Astrocyte (in vitro differentiated cells and primary cell): ENCODE measurements around the gene SHC4. TPM values are rescaled to one million over a fixed set of nuclear protein-coding genes. Genes with fewer than 3 reads are reported as not detected.

ENCODE experiments used
- DNase-seq: peaks from one replicate; pipeline ENCODE4 v3.0.0-alpha.2; 2010; ENCODE audit warnings: low read depth
- FAIRE-seq: peaks from 2 replicates; lab custom pipeline; 2011; peaks lifted over from hg19 to GRCh38; lab: Jason Lieb, UNC
- H2AFZ ChIP-seq: 2 replicates; pipeline ENCODE4 v1.6.0; 2012; ENCODE audit warnings: low read depth, low read length, inconsistent platforms
- H3K27ac ChIP-seq: 2 replicates; pipeline ENCODE4 v1.5.1; 2011; ENCODE audit warnings: low read depth, low read length, inconsistent platforms
- H3K27me3 ChIP-seq: 2 replicates; pipeline ENCODE4 v1.6.0; 2011; ENCODE audit warnings: low read length, inconsistent platforms; ENCODE audit not compliant: insufficient read depth
- H3K36me3 ChIP-seq: 2 replicates; pipeline ENCODE4 v1.5.1; 2011; ENCODE audit warnings: low read length, inconsistent platforms; ENCODE audit not compliant: insufficient read depth
- H3K4me1 ChIP-seq: 2 replicates; pipeline ENCODE4 v1.5.1; 2011; ENCODE audit warnings: low read length, inconsistent platforms; ENCODE audit not compliant: insufficient read depth
- H3K4me2 ChIP-seq: 2 replicates; pipeline ENCODE4 v1.6.0; 2012; ENCODE audit warnings: low read length, inconsistent platforms
- H3K4me3 ChIP-seq: 2 replicates; pipeline ENCODE4 v1.5.1; 2011; ENCODE audit warnings: low read depth, mild to moderate bottlenecking, low read length, inconsistent platforms; ENCODE audit not compliant: insufficient read depth
- H3K79me2 ChIP-seq: 2 replicates; pipeline ENCODE4 v1.6.0; 2012; ENCODE audit warnings: mild to moderate bottlenecking, low read length, inconsistent platforms; ENCODE audit not compliant: insufficient read depth
- H3K9ac ChIP-seq: 2 replicates; pipeline ENCODE4 v1.6.0; 2012; ENCODE audit warnings: mild to moderate bottlenecking, low read length, inconsistent platforms
- H3K9me3 ChIP-seq: 2 replicates; pipeline ENCODE4 v1.5.1; 2012; ENCODE audit warnings: low read depth, mild to moderate bottlenecking, low read length, inconsistent platforms; ENCODE audit not compliant: insufficient read depth
- H4K20me1 ChIP-seq: 2 replicates; pipeline ENCODE4 v1.6.0; 2012; ENCODE audit warnings: low read length, inconsistent platforms; ENCODE audit not compliant: insufficient read depth
- H3K27ac Mint-ChIP-seq: one replicate; pipeline ENCODE4 v1.8.0; 2021; ENCODE audit warnings: mild to moderate bottlenecking, mixed read lengths; ENCODE audit not compliant: unreplicated experiment
- H3K27me3 Mint-ChIP-seq: one replicate; pipeline ENCODE4 v1.8.0; 2021; ENCODE audit warnings: low read depth, mixed read lengths; ENCODE audit not compliant: unreplicated experiment
- H3K36me3 Mint-ChIP-seq: one replicate; pipeline ENCODE4 v1.8.0; 2021; ENCODE audit warnings: low read depth, mixed read lengths; ENCODE audit not compliant: unreplicated experiment
- H3K4me1 Mint-ChIP-seq: one replicate; pipeline ENCODE4 v1.8.0; 2021; ENCODE audit warnings: low read depth, mixed read lengths; ENCODE audit not compliant: unreplicated experiment
- H3K4me3 Mint-ChIP-seq: one replicate; pipeline ENCODE4 v1.8.0; 2021; ENCODE audit warnings: mild to moderate bottlenecking, moderate library complexity, mixed read lengths; ENCODE audit not compliant: unreplicated experiment
- H3K9me3 Mint-ChIP-seq: one replicate; pipeline ENCODE4 v1.8.0; 2021; ENCODE audit warnings: mild to moderate bottlenecking, mixed read lengths; ENCODE audit not compliant: unreplicated experiment
- CTCF ChIP-seq: IDR thresholded peaks from 2 replicates; pipeline ENCODE4 v1.5.1; 2011; ENCODE audit warnings: low read depth, mild to moderate bottlenecking, inconsistent platforms, low read length, moderate library complexity; ENCODE audit not compliant: insufficient read depth
- EZH2 ChIP-seq: IDR thresholded peaks from 2 replicates; pipeline ENCODE4 v1.6.1; 2012; ENCODE audit warnings: mild to moderate bottlenecking, low read length, inconsistent platforms; ENCODE audit not compliant: insufficient read depth
- total RNA-seq: library from RNA; stranded (reverse); gene quantifications from 2 replicates; pipeline ENCODE4 v1.2.1, GENCODE V29; 2021

SHC4 gene
- total RNA-seq, 1 donor from 2014 or later, result 2.7 TPM

GRCh38 chr15:48825075-48825474 lies 138.6 kb downstream of the SHC4 start:
- H3K79me2 ChIP-seq, result no peaks in the 10 kb centered on the region
- no peak overlapping the region for H3K9ac ChIP-seq
- DNase-seq, result no peak
- no peaks in the 10 kb centered on the region for H3K4me1 ChIP-seq
- no peak overlapping the region for H3K27ac Mint-ChIP-seq
- H3K27ac ChIP-seq, result no peak overlapping the region
- no peak overlapping the region for H3K4me2 ChIP-seq
- H2AFZ ChIP-seq, result no peak overlapping the region
- H3K4me3 ChIP-seq, result no peak overlapping the region
- no peak for TF ChIP-seq EZH2
- no peak for TF ChIP-seq CTCF
- H3K27me3 Mint-ChIP-seq, result no peaks in the 10 kb centered on the region
- H4K20me1 ChIP-seq, result no peaks in the 10 kb centered on the region
- H3K36me3 Mint-ChIP-seq, result no peaks in the 10 kb centered on the region
- no peaks in the 10 kb centered on the region for H3K27me3 ChIP-seq
- H3K36me3 ChIP-seq, result no peaks in the 10 kb centered on the region
- no peaks in the 10 kb centered on the region for H3K9me3 ChIP-seq
- no peak for FAIRE-seq
- H3K4me1 Mint-ChIP-seq, result peaks cover 12% of the 10 kb centered on the region
- no peaks in the 10 kb centered on the region for H3K9me3 Mint-ChIP-seq
- H3K4me3 Mint-ChIP-seq, result no peak overlapping the region

GRCh38 chr15:48823706-48824105 lies 140.0 kb downstream of the SHC4 start:
- H3K9me3 Mint-ChIP-seq, result no peaks in the 10 kb centered on the region
- TF ChIP-seq CTCF, result no peak
- TF ChIP-seq EZH2, result no peak
- no peaks in the 10 kb centered on the region for H3K4me1 ChIP-seq
- FAIRE-seq (peak; percentile 34), DNase-seq (peak; percentile 4)
- H3K4me3 Mint-ChIP-seq, result peak overlapping the region; percentile 24
- H3K36me3 ChIP-seq, result no peaks in the 10 kb centered on the region
- no peak overlapping the region for H3K4me3 ChIP-seq
- H4K20me1 ChIP-seq, result no peaks in the 10 kb centered on the region
- no peaks in the 10 kb centered on the region for H3K9me3 ChIP-seq
- H3K27ac ChIP-seq, result no peak overlapping the region
- peak overlapping the region; percentile 87 for H3K27ac Mint-ChIP-seq
- no peak overlapping the region for H2AFZ ChIP-seq
- no peaks in the 10 kb centered on the region for H3K27me3 Mint-ChIP-seq
- no peaks in the 10 kb centered on the region for H3K36me3 Mint-ChIP-seq
- peak overlapping the region; percentile 19 for H3K4me2 ChIP-seq
- no peak overlapping the region for H3K9ac ChIP-seq
- no peaks in the 10 kb centered on the region for H3K79me2 ChIP-seq
- no peaks in the 10 kb centered on the region for H3K27me3 ChIP-seq
- H3K4me1 Mint-ChIP-seq, result peaks cover 12% of the 10 kb centered on the region

GRCh38 chr15:48823237-48823636 lies 140.5 kb downstream of the SHC4 start:
- no peaks in the 10 kb centered on the region for H3K79me2 ChIP-seq
- no peaks in the 10 kb centered on the region for H4K20me1 ChIP-seq
- H3K9ac ChIP-seq, result no peak overlapping the region
- Mint-ChIP-seq H3K9me3 (no peaks in the 10 kb centered on the region), H3K27ac (peak overlapping the region; percentile 87), H3K36me3 (no peaks in the 10 kb centered on the region), H3K27me3 (no peaks in the 10 kb centered on the region), H3K4me3 (peak overlapping the region; percentile 24), H3K4me1 (peaks cover 12% of the 10 kb centered on the region)
- no peaks in the 10 kb centered on the region for H3K36me3 ChIP-seq
- no peaks in the 10 kb centered on the region for H3K9me3 ChIP-seq
- FAIRE-seq (peak; percentile 92), DNase-seq (peak; percentile 41)
- H3K4me3 ChIP-seq, result no peak overlapping the region
- H3K4me2 ChIP-seq, result peak overlapping the region; percentile 19
- H3K4me1 ChIP-seq, result no peaks in the 10 kb centered on the region
- no peak overlapping the region for H2AFZ ChIP-seq
- H3K27ac ChIP-seq, result no peak overlapping the region
- TF ChIP-seq EZH2 (no peak), CTCF (no peak)
- H3K27me3 ChIP-seq, result no peaks in the 10 kb centered on the region
